ENCODE data around the gene ZFR.

DNA sequence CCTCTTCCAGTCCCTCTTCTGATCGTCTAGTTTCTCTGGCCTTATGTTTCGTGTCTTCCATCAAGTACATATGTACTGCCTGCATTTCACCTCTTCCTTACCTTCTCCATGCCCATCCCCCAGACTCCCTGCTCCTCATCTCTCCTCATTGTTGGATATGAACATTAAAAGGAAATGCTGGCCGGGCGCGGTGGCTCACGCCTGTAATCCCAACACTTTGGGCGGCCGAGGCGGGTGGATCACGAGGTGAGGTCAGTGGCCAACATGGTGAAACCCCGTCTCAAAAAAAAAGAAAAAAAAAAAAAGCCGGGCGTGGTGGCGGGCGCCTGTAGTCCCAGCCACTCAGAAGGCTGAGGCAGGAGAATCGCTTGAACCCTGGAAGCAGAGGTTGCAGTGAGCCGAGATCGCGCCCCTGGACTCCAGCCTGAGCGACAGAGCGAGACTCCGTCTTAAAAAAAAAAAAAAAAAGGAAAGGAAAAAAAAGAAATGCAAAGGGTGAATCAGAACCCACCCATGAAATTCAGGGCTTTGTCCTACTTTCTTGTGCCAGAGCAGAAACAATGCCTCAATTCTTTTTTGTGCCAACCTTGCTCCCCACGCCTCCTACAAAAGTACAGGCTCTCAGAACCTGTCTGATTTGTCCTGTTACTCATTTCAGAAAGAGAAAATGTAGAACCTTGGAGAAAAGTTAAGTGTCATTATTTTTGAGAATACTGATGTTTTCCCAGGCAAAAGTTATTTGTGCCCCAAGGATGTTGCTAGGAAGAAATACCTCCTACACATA, 1.5 kb upstream of the ZFR start:
- TF ChIP-seq, protein P1, sequence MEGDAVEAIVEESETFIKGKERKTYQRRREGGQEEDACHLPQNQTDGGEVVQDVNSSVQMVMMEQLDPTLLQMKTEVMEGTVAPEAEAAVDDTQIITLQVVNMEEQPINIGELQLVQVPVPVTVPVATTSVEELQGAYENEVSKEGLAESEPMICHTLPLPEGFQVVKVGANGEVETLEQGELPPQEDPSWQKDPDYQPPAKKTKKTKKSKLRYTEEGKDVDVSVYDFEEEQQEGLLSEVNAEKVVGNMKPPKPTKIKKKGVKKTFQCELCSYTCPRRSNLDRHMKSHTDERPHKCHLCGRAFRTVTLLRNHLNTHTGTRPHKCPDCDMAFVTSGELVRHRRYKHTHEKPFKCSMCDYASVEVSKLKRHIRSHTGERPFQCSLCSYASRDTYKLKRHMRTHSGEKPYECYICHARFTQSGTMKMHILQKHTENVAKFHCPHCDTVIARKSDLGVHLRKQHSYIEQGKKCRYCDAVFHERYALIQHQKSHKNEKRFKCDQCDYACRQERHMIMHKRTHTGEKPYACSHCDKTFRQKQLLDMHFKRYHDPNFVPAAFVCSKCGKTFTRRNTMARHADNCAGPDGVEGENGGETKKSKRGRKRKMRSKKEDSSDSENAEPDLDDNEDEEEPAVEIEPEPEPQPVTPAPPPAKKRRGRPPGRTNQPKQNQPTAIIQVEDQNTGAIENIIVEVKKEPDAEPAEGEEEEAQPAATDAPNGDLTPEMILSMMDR (IDR thresholded peaks at IDR 0.05) = no peak
- TF ChIP-seq POLR2A (IDR thresholded peaks at IDR 0.05) = no peak
